ENCODE measurements around the gene COL23A1.

Gene COL23A1

DNA sequence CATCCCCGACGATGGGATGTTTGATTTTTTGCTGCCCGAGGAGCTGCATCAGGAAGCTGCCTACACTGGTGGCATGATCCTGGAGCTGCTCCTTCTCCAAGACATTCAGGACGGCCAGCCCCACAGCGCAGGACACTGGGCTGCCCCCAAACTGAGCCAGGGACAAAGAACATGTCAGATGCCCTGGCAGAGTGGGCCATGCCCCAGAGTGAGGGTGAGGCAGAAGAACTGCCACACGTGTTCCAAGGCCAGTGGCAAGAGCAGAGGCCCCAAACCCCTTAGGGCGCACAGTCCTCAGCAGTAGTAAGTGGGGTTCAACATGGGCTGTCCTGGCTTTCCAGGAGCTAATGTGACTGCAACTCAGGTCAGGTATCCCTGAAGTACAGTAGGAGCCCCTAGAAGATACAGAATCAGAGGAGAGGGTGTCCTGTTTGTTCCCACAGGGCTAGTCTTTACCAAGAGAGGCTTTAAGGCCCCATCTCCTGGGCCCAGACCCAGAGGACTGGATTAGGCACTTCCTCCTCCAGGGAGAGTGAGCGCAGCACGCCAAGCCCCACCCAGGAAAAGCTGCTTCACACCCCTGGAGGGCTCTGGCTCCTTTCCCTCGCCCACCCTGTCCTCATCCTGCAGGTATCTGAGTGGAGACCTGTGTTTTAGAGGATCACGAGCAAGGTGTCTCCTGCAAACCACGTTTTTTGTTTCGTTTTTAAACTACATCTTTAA lies 374.8 kb downstream of the COL23A1 start:
- no peak for DNase-seq

DNA sequence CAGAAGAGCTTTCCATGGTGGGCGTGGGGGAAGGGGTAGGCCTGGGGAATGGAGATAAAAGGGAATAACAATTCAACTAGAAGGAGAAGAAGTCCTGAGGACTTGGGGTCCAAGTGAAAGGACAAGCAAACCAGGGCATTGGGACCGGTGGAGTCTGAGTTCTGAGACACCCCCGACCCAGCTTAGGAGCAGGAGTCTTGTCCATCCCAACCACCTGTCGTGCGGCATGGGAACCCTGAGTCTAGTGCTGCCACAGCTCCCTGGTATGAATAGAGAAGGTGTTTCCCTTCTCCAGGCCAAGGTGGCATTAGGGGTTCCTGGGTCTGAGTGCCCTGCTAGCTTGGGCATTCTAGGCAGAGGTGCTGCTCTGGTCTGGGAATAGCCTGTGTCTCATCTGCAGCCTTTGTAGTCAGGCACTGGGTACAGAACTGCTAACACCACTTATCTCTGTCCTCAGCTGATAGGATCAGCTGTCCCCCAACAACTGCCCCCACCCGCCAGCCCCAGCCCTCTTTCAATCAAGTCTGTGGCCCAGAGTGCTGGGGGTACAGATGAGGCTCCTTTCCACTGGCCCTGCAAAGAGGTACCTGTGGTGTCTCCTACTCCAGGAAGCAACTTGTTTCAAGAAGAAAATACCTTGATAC lies 375.9 kb downstream of the COL23A1 start:
- DNase-seq, result no peak

DNA sequence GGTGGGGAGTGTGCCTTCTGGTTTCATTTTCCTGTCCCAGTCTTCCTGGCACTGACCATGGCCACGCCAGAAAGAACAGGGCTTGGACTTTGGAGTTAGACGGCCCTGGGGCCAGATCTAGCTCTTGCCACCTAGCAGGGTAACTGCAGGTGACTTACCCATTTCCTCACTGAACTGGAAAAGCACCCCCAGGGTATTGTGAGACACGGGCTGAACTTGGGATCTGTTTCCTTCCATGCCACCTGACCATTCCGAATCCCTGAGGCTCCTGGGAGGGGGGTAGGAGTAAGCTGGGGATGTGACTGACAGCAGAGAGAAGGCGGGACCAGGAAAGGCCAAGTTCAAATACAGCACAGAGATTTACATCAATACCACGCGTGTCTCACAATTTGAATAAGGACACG lies 376.4 kb downstream of the COL23A1 start:
- no peak for DNase-seq

DNA sequence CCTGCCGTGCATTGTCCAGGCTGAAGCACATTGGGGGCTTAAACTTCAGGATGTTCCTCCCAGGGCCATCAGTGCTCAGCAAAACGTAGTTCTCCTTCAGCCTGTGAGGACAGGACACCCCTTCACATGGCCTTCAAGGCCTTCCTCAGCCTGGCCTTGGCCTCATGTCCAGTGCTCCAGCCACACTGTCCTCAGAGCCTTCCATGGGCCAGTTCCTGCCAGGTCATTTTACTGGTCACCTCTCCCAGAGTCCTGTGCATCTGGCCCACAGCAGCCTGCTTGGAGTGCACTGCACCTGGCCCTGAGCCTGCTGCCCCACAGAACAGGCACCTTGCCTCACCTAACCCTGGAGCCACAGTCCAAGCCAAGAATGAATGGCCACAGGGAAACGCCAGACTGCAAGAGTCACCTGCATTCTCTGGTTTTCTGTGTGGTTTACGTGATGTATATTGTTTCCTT lies 377.2 kb downstream of the COL23A1 start:
- DNase-seq, result no peak

DNA sequence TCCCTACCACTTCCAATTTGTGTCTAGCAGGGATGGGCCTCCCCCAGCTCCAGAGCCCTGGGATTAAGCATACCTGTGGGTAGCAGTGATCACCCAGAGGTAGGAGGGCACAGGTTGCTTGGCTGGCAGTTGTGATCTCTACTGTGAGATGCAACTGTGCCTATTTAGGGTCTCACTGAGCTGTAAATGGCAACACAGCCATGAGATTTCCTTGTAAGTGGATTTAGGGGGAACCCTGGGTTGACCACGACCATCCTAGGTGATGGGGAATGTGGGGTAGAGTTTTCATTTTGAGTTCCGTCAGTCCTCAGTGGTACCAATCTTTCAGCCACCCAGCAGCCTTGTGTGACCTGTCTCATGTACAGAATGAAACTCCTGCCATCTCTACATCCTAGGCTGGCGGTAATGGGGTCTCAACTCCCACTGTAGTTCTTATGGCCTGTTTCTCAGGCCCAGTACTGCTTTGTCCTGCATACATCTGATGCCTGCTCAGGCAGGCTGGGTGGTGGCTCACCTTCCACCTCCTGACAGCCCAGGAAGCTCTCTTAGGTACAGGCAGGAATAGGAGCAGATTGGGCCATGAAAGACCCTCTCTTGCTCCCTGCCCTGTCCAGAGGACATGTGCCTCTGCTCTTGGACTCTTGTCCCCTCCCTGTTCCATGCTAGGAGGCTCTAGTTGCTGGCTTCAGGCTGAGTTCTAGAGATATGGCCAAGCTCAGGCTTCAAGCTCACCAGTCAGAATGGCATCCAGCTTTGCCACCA lies 377.8 kb downstream of the COL23A1 start:
- DNase-seq, result no peak

DNA sequence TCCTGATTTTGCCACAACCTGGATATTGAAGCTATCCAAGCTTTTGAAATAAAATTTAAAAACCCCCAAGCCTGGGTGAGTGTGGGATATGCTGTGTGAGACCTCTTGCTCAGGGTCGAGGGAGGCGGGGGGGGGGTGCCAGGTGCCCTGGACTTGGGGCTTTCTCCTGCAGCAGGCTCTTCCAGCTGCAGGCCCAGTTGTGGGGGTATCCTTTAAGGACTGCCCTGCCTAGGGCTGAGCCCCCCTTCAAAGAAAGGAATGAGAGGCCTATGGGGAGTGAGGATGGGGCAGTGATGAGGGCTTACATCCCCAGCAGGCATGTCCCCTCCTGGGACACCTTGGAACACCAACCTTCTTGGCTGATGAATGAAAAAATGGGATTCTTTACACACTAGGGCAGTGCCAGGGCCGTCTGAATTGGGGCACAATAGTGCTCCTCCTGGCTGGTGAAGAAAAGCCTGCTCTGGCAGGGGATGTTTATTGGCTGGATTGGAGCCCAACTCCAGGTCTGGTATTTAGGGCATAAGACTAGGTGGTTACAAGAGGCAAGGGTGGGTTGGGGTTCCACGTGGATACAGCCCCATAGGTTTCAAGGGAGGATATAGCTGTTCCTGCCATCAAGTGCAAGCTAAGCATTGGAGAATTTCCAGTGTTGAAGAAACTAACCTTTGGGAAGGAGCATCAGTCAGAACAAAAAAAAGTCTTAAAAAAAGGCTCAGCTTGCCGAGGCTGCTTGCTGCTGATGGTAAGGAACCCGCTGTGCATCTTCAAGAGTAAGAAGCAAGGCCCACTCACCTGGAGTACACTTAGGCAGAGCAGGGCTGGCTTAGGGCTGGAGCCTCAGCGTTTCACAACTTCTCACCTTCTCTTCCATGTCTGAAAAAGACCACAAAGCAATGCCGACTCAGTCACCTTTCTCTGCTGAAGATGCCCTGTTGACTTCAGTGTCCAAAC lies 378.8 kb downstream of the COL23A1 start:
- no peak for DNase-seq

DNA sequence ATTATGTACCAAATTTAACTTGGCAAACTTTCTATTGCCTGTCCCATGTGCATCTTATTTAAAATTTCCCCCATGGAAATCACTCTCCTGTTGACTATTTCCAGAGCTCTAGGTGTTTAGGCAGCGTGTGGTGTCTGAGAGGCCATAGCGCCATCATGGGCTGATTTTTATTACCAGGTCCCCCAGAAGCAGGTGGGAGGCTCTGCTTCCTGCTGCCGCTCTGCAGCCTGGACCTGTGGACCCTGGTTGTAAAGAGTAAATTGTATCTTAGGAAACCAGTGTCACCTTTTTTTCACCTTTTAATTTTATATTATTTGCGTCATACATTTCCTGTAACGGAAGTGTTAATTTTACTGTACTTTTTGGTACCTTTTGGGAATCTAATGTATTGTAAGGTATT lies 379.5 kb downstream of the COL23A1 start:
- no peak for DNase-seq

DNA sequence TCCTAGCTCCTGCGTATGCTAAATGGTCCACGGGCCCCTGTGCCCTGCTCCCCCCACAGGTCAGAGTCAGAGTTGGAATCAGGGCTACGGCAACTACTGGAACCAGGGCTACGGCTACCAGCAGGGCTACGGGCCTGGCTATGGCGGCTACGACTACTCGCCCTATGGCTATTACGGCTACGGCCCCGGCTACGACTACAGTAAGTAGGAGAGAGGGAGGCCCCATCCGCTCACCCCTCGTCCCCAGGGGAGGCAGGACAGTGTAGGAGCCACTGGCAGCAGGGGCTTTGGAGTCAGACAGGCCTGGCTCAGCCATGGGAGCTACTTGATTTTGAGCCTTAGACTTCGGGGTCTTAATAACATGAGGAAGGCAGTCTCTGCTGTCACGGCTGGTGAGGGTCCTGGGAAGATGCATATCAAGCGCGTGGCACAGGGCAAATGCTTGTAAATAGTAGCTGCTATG lies 380.1 kb downstream of the COL23A1 start:
- no peak for DNase-seq

DNA sequence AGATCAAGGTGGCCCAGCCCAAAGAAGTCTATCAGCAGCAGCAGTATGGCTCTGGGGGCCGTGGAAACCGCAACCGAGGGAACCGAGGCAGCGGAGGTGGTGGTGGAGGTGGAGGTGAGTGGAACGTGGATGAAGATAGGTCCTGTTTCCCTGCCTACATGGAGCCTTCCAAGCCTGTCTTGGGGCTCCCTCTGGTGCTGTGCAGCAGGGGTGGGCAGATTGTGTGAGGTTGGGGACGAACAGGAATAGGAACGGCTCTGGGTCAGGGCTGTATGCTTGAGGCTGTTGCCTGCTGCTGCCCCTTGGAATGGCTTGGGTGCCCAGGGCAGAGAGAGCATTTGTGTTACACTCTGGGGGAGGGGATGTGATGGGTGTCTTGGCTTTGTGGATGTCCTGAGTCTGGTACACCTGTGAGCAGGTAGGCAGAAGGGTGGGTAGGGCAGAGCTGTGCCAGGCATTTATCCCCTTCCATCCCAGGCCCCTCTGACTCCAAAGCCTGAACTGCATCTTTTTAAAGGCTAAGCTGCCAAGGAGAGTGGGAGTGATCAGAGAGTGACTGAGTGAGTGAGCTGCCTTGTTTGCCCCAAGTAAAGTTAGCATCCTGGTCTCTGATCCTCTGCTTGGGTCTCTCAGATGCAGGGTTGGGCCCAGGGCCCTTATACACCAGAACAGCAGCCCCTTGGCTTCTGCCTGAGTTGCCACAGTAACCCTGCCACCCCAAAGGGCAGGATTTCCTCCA lies 380.7 kb downstream of the COL23A1 start:
- DNase-seq, result no peak

DNA sequence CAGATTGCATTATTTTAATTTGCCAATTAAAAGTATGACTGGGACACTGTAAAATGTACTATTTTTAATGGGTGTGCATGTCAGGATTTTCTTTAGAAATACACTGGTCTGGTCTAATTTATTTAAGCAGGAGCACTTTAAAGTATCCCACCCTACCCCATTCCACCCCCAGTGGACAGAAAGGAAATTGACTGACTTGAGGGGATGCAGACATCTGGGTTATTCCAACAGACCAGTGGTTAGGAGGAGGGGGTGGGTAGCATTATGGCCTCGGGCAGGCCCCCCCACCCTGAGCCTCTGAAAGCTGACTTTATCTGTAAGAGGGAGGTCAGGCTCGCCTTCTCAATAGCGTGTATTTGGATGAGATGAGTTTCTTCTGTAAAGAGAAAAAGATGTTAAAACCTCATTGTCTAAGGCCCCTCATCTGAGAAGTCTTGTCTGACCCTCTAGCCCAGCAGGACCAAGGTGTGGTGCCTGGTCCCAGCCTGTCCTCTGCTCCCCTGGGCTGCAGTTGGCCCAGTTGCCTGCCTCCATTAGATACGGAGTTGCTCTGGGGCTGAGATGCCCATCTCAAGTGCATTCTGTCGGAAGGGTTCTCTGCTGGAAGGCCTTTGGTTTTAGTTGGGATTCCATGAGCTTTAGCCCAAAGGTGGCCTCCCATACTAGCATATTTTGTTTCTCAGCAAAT lies 381.5 kb downstream of the COL23A1 start:
- no peak for DNase-seq

DNA sequence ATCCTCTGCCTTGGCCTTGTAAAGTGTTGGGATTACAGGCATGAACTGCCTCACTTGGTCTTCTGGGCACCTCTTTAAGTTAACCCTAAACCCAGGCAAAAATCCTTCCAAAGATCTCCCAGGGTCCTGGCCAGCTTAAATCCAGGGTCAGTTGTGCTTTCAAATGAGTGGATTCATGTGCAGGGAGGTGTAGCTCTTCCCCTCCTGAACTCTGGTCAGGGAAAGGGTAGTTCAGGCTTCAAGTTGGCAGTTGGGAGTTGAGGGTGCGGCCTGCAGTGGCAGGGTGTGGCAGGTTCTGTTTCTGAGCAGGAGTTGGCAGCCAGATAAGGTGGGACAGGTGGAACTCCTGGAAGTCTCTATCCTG lies 382.3 kb downstream of the COL23A1 start:
- DNase-seq, result no peak

DNA sequence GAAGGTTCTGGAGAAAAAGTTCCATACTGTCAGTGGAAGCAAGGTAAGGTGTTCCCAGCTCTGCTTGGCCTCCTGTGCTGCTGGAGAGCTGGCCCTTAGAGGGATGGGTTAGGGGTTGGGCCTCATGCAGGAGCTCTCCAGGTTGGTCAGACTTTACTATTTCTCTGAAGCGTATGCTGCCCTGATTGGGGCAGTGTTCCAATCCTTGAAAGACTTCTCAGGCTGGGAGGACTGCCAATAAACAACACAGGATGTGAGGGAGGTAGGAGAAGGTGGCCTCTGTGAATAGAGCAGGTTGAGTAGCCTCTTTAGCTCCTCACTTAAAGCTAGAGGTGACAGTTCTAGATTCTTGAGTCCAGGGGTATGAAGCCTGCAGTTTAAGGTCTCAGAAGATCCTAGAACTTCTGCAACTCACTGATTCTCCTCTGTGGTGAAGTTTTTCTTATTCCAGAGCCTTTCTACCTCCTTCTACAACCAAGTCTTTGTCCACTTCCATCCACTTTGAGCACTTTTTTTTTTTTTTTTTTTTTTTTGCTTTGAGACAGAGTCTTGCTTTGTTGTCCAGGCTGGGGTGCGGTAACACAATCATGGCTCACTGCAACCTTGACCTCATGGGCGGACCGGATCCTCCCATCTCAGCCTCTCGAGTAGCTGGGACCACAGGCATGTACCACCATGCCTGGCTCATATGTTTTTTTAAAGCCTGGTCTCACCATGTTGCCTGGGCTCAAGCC lies 382.8 kb downstream of the COL23A1 start:
- no peak for DNase-seq

DNA sequence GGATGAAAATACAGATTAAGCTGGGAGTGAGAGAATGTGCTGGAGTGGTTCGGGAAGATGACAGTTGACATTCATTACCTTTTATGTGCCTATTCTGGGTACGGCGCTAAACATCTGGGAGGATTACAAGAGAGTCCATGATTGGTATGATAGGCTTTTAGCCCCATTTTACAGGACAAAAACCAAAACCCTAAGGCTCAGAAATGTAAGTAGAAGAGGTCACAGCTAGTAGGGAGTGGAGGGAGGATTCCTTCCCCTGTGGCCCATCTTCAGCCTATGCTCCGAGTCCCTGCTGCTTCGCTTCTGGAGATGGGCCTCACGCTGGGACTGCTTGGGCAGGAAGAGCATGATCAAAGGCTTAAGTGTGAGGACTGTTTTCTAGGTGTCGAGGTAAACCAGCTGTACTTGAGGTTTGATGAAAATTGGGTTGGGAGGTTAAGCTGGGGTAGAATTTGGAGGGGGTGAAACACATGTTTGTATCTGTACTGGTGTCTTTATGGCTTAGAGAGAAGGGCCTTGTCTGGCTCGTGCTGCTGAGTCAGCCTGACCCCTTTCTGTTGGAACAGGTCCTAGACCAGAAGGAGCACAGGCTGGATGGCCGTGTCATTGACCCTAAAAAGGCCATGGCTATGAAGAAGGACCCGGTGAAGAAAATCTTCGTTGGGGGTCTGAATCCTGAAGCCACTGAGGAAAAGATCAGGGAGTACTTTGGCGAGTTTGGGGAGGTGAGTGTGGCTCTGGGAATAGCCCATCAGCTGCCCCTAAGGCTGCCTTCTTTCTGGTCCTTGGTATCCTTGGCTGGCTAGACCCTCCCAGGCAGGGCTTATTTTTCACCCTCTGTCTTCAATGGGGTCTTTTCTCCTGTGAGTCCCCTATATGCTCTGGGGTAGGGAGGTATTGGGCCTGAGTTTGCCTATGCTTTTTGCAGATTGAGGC lies 383.8 kb downstream of the COL23A1 start:
- peak in 1 of 51 donors; percentile 9 for DNase-seq

DNA sequence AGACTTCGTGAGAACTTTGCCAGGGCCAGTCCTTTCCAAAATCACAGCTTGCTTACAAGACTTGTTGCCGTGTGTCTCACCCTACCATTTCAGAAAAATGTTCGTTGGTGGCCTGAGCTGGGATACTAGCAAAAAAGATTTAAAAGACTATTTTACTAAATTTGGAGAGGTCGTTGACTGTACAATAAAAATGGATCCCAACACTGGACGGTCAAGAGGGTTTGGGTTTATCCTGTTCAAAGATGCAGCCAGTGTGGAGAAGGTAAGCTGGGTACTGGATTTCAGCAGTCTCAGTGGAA lies 384.5 kb downstream of the COL23A1 start:
- no peak for DNase-seq

DNA sequence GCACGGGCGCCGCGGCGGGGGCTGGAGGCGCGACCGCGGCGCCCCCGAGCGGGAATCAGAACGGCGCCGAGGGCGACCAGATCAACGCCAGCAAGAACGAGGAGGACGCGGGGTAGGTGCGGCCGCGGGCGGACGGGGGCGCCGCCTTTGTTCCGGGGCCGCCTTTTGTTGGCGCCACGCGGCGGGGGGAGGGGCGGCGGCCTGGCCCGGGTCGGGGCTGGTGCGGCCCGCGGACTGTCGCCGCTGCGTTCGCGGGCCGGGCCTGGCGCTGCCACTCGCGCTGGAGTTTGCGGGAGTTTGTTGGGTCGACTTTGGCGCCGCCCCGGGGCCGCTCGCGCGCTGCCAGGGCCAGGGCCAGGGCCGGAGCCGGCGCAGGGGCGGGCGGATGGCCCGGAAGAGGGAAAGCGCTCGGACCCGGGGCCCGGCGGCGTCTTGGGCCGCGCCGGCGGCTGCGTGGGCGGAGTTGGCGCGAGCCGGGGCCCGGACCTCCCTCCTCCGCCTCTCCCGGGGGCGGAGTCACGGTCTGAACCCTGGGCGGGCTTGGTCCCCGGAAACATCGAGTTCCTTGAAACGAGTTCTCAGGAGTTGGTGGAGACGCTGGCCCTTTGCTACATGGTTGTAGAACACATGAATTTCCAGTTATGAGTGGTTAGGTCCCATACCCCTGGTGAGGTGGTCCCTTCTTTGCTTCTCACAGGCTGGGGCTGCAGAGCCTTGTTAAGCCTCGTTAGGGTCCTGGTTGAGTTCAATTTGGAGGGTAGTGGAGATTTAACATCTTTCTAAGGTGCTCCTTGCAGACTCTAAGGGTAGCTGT lies 385.1 kb downstream of the COL23A1 start:
- peak in 43 of 51 donors; percentile 8 to 67 (median 38) for DNase-seq

DNA sequence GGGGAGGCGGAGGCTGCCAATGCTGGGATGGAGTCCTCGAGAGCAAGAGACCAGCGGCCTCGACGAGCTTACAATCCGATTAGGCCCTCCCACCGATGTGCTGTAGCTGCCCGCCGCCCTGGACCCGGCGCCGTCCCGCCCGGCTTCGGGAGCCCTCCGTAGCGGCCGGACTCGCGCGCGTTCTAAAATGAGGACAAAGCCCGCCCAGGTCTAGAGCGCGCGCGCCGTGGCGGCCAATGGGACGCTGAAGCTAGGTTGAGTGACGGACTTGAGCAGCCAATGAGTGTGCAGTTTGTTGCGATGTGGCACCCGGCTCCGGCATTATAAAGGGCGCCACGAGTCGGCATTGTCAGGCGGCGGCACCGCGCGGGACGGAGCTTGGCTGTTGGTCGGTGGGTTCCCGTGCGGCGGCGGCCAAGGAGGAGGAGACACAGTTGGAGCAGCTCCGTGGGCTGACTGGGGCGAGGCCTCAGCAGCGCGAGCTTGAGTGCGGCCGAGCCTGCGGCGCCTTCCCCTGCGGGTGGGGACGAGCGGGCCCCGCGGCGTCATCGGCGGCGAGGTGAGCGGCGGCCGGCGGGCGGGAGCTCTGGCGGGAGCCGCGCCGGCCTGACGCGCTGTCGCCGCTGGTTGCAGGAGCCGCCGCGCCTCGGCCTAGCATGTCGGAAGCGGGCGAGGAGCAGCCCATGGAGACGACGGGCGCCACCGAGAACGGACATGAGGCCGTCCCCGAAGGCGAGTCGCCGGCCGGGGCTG lies 385.8 kb downstream of the COL23A1 start, which contains the start of gene HNRNPAB:
Gene HNRNPAB, plus strand, starts transcription at position 352 of the 753 bp plus-strand sequence. Its CDS starts 305 bp downstream, at position 657.
- peak; percentile 66 to 96 (median 93) for DNase-seq
